AG04450 (cell line): Measurements from ENCODE around the gene SNAPIN. TPM values are rescaled to one million over a fixed set of nuclear protein-coding genes. Genes with fewer than 3 reads are reported as not detected.

ENCODE experiments used
- CTCF ChIA-PET: fragments of 300-600, 350-600 bp; formaldehyde crosslinking; extraction: SDS; loops from one replicate; lab custom pipeline; 2022; ENCODE audit warnings: antibody characterized with exemption, inconsistent platforms; lab: Charles Lee
- POLR2A ChIA-PET: fragments of 350-600 bp; formaldehyde crosslinking; extraction: SDS; loops from one replicate; lab custom pipeline; 2021; ENCODE audit warnings: antibody characterized with exemption, inconsistent platforms; lab: Yijun Ruan, JAX
- DNase-seq: peaks from one replicate; pipeline ENCODE4 v3.0.0-alpha.2; 2011; ENCODE audit warnings: low read depth, low spot score
- H3K27ac ChIP-seq: one replicate; pipeline ENCODE4 v1.5.1; 2012; ENCODE audit warnings: low read depth, low read length, control low read depth
- H3K27me3 ChIP-seq: one replicate; pipeline ENCODE4 v1.6.0; 2012; ENCODE audit warnings: low read length; ENCODE audit not compliant: control insufficient read depth, insufficient read depth
- H3K4me3 ChIP-seq: 2 replicates; pipeline ENCODE4 v1.5.1; 2011; ENCODE audit warnings: mild to moderate bottlenecking, low read depth, low read length, control low read depth
- H3K9me3 ChIP-seq: 2 replicates; pipeline ENCODE4 v1.5.1; 2012; ENCODE audit warnings: low read length; ENCODE audit not compliant: control insufficient read depth, insufficient read depth
- polyA plus RNA-seq: library from polyadenylated mRNA; depleted of rRNA; stranded (reverse); fragments of >200 nt; gene quantifications from 2 replicates; pipeline ENCODE4 v1.2.3, GENCODE V29; 2011; rRNA removed
- small RNA-seq: library from RNA; depleted of rRNA; stranded (forward); fragments of <200 nt; gene quantifications from one replicate; pipeline ENCODE3, GENCODE V24; 2012; ENCODE audit warnings: low read depth; ENCODE audit not compliant: insufficient read length
- TF ChIP-seq, protein P1 (sequence below): IDR thresholded peaks from 2 replicates; pipeline ENCODE4 v1.5.1; 2011; ENCODE audit warnings: low read depth, low read length, control low read depth, inconsistent platforms

SNAPIN gene
- polyA plus RNA-seq, 1 experiment, result 56.8 TPM

DNA sequence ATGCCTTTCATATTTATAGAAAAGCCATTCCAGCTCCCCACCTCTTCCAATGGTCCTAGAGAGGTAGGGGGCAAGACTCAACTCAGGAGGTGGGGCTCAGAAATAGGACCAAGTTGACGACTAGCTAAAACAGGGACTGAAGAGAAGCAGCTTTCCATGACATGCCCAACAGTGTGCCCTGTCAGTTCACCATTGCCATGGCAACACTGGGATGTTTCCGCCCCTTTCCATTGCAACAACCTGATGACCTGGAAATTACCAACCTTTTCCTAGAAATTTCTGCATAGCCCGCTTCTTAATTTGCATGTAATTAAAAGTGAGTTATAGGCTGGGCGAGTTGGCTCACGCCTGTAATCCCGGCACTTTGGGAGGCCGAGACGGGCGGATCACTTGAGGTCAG is 47.0 kb downstream of the SNAPIN start:
- Histone ChIP-seq H3K9me3 (no peaks in the 10 kb centered on the region), H3K27ac (no peak overlapping the region), H3K4me3 (no peak overlapping the region), H3K27me3 (no peaks in the 10 kb centered on the region)
- ChIA-PET POLR2A (no interaction called here), CTCF (interaction anchor here (0.5 kb wide), 1 partner anchor 16 kb away, joined by 3 read pairs; no protein-coding TSS in a partner anchor)
- TF ChIP-seq, protein P1, sequence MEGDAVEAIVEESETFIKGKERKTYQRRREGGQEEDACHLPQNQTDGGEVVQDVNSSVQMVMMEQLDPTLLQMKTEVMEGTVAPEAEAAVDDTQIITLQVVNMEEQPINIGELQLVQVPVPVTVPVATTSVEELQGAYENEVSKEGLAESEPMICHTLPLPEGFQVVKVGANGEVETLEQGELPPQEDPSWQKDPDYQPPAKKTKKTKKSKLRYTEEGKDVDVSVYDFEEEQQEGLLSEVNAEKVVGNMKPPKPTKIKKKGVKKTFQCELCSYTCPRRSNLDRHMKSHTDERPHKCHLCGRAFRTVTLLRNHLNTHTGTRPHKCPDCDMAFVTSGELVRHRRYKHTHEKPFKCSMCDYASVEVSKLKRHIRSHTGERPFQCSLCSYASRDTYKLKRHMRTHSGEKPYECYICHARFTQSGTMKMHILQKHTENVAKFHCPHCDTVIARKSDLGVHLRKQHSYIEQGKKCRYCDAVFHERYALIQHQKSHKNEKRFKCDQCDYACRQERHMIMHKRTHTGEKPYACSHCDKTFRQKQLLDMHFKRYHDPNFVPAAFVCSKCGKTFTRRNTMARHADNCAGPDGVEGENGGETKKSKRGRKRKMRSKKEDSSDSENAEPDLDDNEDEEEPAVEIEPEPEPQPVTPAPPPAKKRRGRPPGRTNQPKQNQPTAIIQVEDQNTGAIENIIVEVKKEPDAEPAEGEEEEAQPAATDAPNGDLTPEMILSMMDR, result no peak
- DNase-seq, result no peak

DNA sequence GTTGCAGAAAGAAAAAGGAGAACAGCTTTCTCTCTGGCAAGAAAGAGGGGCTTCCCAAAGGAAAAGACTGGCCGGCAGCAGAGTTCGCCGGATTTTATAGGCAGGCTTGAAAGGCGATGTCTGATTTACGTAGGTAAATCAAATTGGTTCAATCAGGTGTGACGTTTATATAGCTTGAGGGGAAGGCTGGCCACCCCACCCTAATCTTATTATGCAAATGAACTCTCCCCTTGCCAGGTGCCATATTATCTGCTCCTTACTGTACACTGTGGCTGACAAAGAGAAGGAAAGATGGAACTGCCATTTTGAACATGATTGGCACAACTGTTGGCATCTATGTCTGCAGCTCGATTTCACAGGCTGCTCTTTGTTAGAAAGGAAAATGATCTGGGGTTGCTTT is 52.5 kb downstream of the SNAPIN start:
- Histone ChIP-seq H3K27ac (no peak overlapping the region), H3K27me3 (no peaks in the 10 kb centered on the region), H3K4me3 (no peak overlapping the region), H3K9me3 (no peaks in the 10 kb centered on the region)
- POLR2A ChIA-PET, result no interaction called here
- TF ChIP-seq, protein P1, result no peak
- no peak for DNase-seq
- CTCF ChIA-PET, result interaction anchor here (1.1 kb wide), 1 partner anchor 39 kb away, joined by 3 read pairs; no protein-coding TSS in a partner anchor

Small RNAs within 50 kb of the gene (small RNA-seq; reads per million reads assigned to genes)
- gene MIR8083 (not detected), gene RN7SL372P (not detected)

Other genes starting within 250 kb of the SNAPIN start
- not detected in 2 replicates for gene S100A7A, start 242.2 kb upstream of the SNAPIN start, polyA plus RNA-seq
- gene S100A7, start 198.1 kb upstream of the SNAPIN start, polyA plus RNA-seq, result not detected in 2 replicates
- 1,379 and 2,089 TPM in 2 replicates for gene S100A6, start 122.7 kb upstream of the SNAPIN start, polyA plus RNA-seq
- 0.25 and 0.42 TPM in 2 replicates for gene S100A5, start 117.8 kb upstream of the SNAPIN start, polyA plus RNA-seq
- gene S100A4, start 112.9 kb upstream of the SNAPIN start, polyA plus RNA-seq, result 20.0 and 20.7 TPM in 2 replicates
- 1.8 and 3.2 TPM in 2 replicates for gene S100A3, start 109.4 kb upstream of the SNAPIN start, polyA plus RNA-seq
- 3.9 and 5.2 TPM in 2 replicates for gene S100A2, start 92.9 kb upstream of the SNAPIN start, polyA plus RNA-seq
- 224 and 256 TPM in 2 replicates for gene S100A16, start 45.6 kb upstream of the SNAPIN start, polyA plus RNA-seq
- gene S100A14, start 42.4 kb upstream of the SNAPIN start, polyA plus RNA-seq, result 0.09 TPM in 1 of 2 replicates, not detected in the other
- gene S100A13, start 31.2 kb upstream of the SNAPIN start, polyA plus RNA-seq, result 310 and 323 TPM in 2 replicates
- 0.21 and 0.31 TPM in 2 replicates for gene S100A1, start 30.3 kb upstream of the SNAPIN start, polyA plus RNA-seq
- 49.2 and 59.5 TPM in 2 replicates for gene CHTOP, start 24.6 kb upstream of the SNAPIN start, polyA plus RNA-seq
- gene ILF2, start 12.3 kb downstream of the SNAPIN start, polyA plus RNA-seq, result 308 and 326 TPM in 2 replicates
- 0.02 TPM in 1 of 2 replicates, not detected in the other for gene NPR1, start 20.0 kb downstream of the SNAPIN start, polyA plus RNA-seq
- 44.5 and 45.1 TPM in 2 replicates for gene INTS3, start 69.3 kb downstream of the SNAPIN start, polyA plus RNA-seq
- gene SLC27A3, start 116.7 kb downstream of the SNAPIN start, polyA plus RNA-seq, result 9.9 and 14.3 TPM in 2 replicates